GM06990 (cell line): ENCODE measurements around the gene MDK.
A peak's percentile ranks its signal among the peaks of the same experiment; 100 is the strongest.

Experiments
- DNase-seq: peaks from one replicate; pipeline ENCODE4 v3.0.0-alpha.2; 2011; ENCODE audit not compliant: insufficient read length; ENCODE audit errors: extremely low read depth
- H3K27me3 ChIP-seq: replicated peaks from 2 replicates; pipeline ENCODE4 v1.6.0; 2011; ENCODE audit warnings: low read length; ENCODE audit not compliant: control insufficient read depth, insufficient read depth
- H3K36me3 ChIP-seq: 2 replicates; pipeline ENCODE4 v1.5.1; 2011; ENCODE audit warnings: low read length; ENCODE audit not compliant: control insufficient read depth, insufficient read depth
- H3K4me3 ChIP-seq: replicated peaks from 2 replicates; pipeline ENCODE4 v1.5.1; 2011; ENCODE audit warnings: low read depth, mild to moderate bottlenecking, control low read depth, low read length
- CTCF ChIP-seq: IDR thresholded peaks from 2 replicates; pipeline ENCODE4 v1.5.1; 2011; ENCODE audit warnings: low read length, control low read depth, mild to moderate bottlenecking, inconsistent platforms; ENCODE audit not compliant: insufficient read depth, poor library complexity, severe bottlenecking

MDK gene

GRCh38 chr11:46345131-46345597 is 36.3 kb upstream of the MDK start:
- Histone ChIP-seq H3K27me3 (no peaks in the 10 kb centered on the region), H3K4me3 (peak overlapping the region; percentile 82), H3K36me3 (no peaks in the 10 kb centered on the region)
- DNase-seq: peak; percentile 67
- TF ChIP-seq CTCF: no peak

GRCh38 chr11:46345881-46346484 is 35.5 kb upstream of the MDK start:
- DNase-seq: no peak
- Histone ChIP-seq H3K4me3 (peak overlapping the region; percentile 82), H3K27me3 (no peaks in the 10 kb centered on the region), H3K36me3 (no peaks in the 10 kb centered on the region; the same call in 1 of the 2 replicates)
- TF ChIP-seq CTCF: no peak

GRCh38 chr11:46346886-46347636 is 34.4 kb upstream of the MDK start, which contains the start of gene DGKZ:
DGKZ (plus strand) TSS chr11:46347463; CDS start chr11:46347660, 197 bp downstream.
- H3K27me3 ChIP-seq: no peaks in the 10 kb centered on the region
- no peaks in the 10 kb centered on the region; the same call in 1 of the 2 replicates for H3K36me3 ChIP-seq
- peak within 1 kb of the TSS; percentile 98 for H3K4me3 ChIP-seq
- no peak for TF ChIP-seq CTCF
- peak; percentile 90 for DNase-seq

GRCh38 chr11:46347637-46348311 is 33.7 kb upstream of the MDK start:
- Histone ChIP-seq H3K4me3 (peak overlapping the region; percentile 98), H3K27me3 (no peaks in the 10 kb centered on the region), H3K36me3 (no peaks in the 10 kb centered on the region; the same call in 1 of the 2 replicates)
- peak; percentile 1 for TF ChIP-seq CTCF
- DNase-seq: no peak

GRCh38 chr11:46348566-46349401 is 32.7 kb upstream of the MDK start:
- Histone ChIP-seq H3K36me3 (peaks cover 1% of the 10 kb centered on the region), H3K4me3 (peak overlapping the region; percentile 98), H3K27me3 (no peaks in the 10 kb centered on the region)
- TF ChIP-seq CTCF: no peak
- DNase-seq: no peak
